Neural crest cell (in vitro differentiated cells): ENCODE measurements around the gene COL23A1. TPM values are rescaled to one million over a fixed set of nuclear protein-coding genes. Genes with fewer than 3 reads are reported as not detected.

Experiments used
- DNase-seq: peaks from one replicate; pipeline ENCODE4 v3.0.0; 2021; ENCODE audit warnings: low read depth, mixed read lengths, low spot score
- H3K27ac Mint-ChIP-seq: one replicate; pipeline ENCODE4 v1.8.0; 2021; ENCODE audit warnings: mild to moderate bottlenecking, mixed read lengths; ENCODE audit not compliant: unreplicated experiment
- H3K27me3 Mint-ChIP-seq: 2 replicates; pipeline ENCODE4 v1.8.0; 2021; ENCODE audit warnings: low read depth, mild to moderate bottlenecking, mixed read lengths
- H3K36me3 Mint-ChIP-seq: 2 replicates; pipeline ENCODE4 v1.8.0; 2021; ENCODE audit warnings: low read depth, mild to moderate bottlenecking, mixed read lengths
- H3K4me1 Mint-ChIP-seq: 2 replicates; pipeline ENCODE4 v1.8.0; 2021; ENCODE audit warnings: mixed read lengths
- H3K4me3 Mint-ChIP-seq: one replicate; pipeline ENCODE4 v1.8.0; 2021; ENCODE audit warnings: mild to moderate bottlenecking, mixed read lengths
- H3K9me3 Mint-ChIP-seq: 2 replicates; pipeline ENCODE4 v1.8.0; 2021; ENCODE audit warnings: mixed read lengths
- total RNA-seq: library from RNA; stranded (reverse); gene quantifications from 2 replicates; pipeline ENCODE4 v1.2.1, GENCODE V29; 2021
- TF ChIP-seq, protein P1 (sequence below): fragments of 200-600 bp; sonication (generic); conservative IDR thresholded peaks from 2 replicates; pipeline ENCODE4 v1.5.0; 2021; ENCODE audit warnings: antibody characterized with exemption, mild to moderate bottlenecking

COL23A1 gene
- total RNA-seq, 1 donor from 2014 or later, result 33.7 TPM

DNA sequence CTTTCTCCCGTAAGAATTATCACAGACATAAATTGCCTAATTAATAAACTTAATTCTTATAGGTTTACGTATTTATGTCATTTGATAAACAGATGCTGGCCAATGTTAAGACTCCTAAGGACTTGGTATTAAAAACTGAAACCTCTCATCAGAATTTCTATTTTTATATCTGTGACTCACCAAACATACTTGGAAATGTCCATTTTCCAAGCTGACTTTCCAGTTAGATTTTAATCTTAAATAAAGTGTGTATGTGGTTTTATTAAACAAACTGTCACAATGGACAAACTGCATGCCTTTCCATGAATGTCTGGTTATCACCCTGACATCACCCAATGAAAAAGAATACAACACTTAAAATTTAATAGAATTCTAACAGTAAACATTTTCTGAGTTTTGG lies 12.6 kb upstream of the COL23A1 start:
- Mint-ChIP-seq H3K4me3 (no peak overlapping the region), H3K36me3 (peaks cover 56% of the 10 kb centered on the region), H3K9me3 (peaks cover 8% of the 10 kb centered on the region)

DNA sequence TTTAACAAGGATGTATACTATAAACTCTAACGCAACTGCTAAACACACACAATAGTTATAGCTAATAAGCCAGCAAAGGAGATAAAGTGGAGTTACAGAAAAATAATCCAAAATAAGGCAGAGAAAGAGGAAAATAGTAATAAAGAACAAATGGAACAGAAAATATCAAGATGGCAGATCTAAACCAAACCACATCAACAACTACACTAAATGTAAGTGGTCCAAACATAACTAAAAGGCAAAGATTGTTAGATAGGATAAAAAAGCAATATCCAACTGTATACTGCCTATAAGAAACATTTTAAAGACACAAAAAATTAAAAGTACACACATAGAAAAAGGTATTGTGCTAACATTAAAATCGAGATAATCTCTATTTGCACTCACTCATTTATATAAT lies 5.6 kb upstream of the COL23A1 start:
- DNase-seq, result no peak
- Mint-ChIP-seq H3K9me3 (peaks cover 13% of the 10 kb centered on the region), H3K4me3 (no peak overlapping the region), H3K27me3 (peaks cover 12% of the 10 kb centered on the region), H3K27ac (no peak overlapping the region), H3K36me3 (peaks cover 46% of the 10 kb centered on the region), H3K4me1 (peaks cover 11% of the 10 kb centered on the region)
- TF ChIP-seq, protein P1, sequence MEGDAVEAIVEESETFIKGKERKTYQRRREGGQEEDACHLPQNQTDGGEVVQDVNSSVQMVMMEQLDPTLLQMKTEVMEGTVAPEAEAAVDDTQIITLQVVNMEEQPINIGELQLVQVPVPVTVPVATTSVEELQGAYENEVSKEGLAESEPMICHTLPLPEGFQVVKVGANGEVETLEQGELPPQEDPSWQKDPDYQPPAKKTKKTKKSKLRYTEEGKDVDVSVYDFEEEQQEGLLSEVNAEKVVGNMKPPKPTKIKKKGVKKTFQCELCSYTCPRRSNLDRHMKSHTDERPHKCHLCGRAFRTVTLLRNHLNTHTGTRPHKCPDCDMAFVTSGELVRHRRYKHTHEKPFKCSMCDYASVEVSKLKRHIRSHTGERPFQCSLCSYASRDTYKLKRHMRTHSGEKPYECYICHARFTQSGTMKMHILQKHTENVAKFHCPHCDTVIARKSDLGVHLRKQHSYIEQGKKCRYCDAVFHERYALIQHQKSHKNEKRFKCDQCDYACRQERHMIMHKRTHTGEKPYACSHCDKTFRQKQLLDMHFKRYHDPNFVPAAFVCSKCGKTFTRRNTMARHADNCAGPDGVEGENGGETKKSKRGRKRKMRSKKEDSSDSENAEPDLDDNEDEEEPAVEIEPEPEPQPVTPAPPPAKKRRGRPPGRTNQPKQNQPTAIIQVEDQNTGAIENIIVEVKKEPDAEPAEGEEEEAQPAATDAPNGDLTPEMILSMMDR, result no peak

More for the DNA sequence above, 12.6 kb upstream of the COL23A1 start:
- Mint-ChIP-seq H3K27ac (no peak overlapping the region), H3K4me1 (no peaks in the 10 kb centered on the region), H3K27me3 (no peaks in the 10 kb centered on the region)
- TF ChIP-seq, protein P1, result no peak
- DNase-seq, result no peak

DNA sequence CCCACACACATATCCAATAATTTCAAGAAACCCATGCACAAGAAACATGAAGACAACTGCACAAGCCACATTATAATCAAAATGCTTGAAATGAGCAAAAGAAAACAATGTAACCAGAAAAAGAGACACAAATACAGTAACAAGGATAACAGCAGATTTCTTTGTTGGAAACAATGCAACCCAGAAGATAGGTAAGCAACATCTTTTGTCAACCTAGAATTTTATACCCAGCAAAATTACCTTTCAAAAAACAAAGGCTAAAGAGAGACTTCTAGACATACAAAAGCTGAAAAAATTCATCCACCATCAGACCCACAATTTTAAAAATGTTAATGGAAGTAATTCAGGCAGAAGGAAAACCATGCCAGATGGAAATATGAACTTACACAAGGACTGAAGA lies 5.0 kb upstream of the COL23A1 start:
- H3K4me3 Mint-ChIP-seq, result no peak overlapping the region
- H3K27me3 Mint-ChIP-seq, result peaks cover 15% of the 10 kb centered on the region
- TF ChIP-seq, protein P1, result no peak
- no peak for DNase-seq
- peaks cover 13% of the 10 kb centered on the region for H3K9me3 Mint-ChIP-seq
- peaks cover 14% of the 10 kb centered on the region for H3K4me1 Mint-ChIP-seq
- no peak overlapping the region for H3K27ac Mint-ChIP-seq
- peaks cover 45% of the 10 kb centered on the region for H3K36me3 Mint-ChIP-seq

DNA sequence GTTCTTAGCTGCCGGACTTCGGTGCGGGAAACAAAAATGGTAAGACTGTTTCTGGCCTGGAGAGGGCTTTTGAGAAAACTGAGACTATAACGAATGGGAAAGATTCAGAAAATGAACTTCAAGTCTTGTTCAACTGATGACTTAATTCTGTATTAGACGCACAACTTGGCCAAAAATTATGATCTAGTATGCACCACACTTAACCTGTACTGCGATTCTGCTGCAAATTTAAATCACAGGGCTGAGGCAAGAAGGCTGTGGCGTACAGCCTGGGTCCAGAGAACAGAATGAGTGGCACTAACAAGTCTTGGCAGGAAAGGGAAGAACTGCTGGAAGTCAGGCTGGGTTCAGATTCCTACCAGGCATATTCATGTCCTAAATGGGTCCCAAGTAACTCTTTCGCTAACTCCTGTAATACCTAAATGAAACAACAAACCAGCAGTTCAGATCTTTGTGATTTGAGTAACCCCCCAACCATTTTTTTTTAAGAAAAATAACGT lies 781 bp upstream of the COL23A1 start:
- H3K4me1 Mint-ChIP-seq, result peaks cover 47% of the 10 kb centered on the region
- H3K27ac Mint-ChIP-seq, result no peak overlapping the region
- H3K9me3 Mint-ChIP-seq, result peaks cover 9% of the 10 kb centered on the region
- peak overlapping the region; percentile 96 for H3K4me3 Mint-ChIP-seq
- peaks cover 43% of the 10 kb centered on the region for H3K27me3 Mint-ChIP-seq
- DNase-seq, result no peak
- peaks cover 28% of the 10 kb centered on the region for H3K36me3 Mint-ChIP-seq
- TF ChIP-seq, protein P1, result peak; percentile 4

DNA sequence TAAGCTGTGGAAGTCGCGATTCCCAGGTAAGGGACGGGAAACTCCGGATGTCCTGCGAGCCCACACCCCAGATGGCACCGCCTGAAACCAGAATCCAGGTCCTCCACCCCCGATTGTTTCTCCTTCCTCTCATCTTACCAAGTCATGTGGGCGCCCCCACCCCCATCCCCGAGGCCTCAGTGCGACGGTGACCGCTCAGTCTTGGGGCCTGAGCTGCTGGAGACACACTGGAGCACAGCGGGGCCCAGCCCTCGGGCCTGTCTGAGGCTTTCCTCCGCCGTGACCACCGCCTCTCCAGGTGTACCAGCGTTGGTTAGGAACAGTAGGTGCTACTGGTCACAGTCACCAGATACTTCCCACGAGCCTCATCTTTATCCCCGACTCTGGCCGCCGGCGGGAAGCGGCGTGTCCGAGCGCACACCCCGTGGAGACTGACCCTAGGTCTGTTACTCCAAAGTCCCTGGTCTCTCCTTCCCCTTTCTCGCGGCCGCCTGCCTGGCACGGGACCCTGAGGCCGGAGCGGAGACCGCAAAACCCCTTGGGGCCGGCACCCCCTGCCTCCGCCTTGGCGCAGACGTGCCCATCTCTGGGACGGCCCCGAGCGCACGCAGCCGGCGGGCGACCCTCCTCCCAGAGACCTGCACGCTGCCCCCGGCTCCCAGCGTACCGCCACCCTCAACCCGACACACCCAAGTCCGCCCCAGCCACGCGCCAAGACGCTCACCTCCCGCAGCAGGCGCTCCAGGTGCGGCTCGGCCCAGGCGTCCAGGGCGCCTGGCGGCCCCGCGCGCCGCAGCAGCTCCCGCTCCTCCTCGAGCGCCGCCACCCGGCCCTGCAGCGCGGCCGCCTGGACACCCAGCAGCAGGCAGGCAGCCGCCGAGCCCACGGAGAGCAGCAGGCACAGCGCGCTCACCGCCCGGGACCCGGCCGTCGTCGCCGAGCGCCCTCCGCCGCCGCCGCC lies 733 bp downstream of the COL23A1 start:
- H3K4me1 Mint-ChIP-seq, result peaks cover 49% of the 10 kb centered on the region
- H3K27me3 Mint-ChIP-seq, result peaks cover 43% of the 10 kb centered on the region
- H3K36me3 Mint-ChIP-seq, result peaks cover 15% of the 10 kb centered on the region
- H3K27ac Mint-ChIP-seq, result peak overlapping the region; percentile 19
- H3K9me3 Mint-ChIP-seq, result peaks cover 1% of the 10 kb centered on the region
- TF ChIP-seq, protein P1, result peak; percentile 37
- DNase-seq, result peak; percentile 43
- peak overlapping the region; percentile 89 for H3K4me3 Mint-ChIP-seq
